Iris pigment epithelial cell (primary cell): ENCODE data around the gene PLCB4.
"Not testable (repeated sequence)": the region's sequence is repeated elsewhere in the genome, so short reads cannot be mapped to it uniquely, and the experiment has no call there.

Experiments
- DNase-seq: peaks from one replicate; pipeline ENCODE4 v3.0.0-alpha.2; 2011; ENCODE audit warnings: low read depth

Gene PLCB4

DNA sequence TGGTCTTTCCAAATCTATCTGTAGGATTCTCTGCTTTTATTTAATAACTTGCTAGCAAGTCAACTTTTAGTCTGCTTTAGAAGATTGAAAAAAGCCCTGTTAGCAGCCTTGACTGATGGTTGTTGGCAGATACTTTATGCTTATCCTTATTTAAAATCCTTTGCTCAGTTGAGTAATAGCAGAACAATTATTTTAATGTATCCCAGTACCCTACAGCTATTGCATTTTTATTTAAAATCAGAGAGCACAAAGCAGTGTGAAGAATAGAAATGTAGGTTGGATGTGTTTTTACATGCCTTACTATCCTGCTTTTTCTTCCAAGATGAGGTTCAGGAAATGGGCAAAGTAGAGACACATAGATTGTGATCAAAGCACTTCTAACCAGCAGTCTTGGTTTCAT is 298.4 kb downstream of the PLCB4 start:
- no peak for DNase-seq

DNA sequence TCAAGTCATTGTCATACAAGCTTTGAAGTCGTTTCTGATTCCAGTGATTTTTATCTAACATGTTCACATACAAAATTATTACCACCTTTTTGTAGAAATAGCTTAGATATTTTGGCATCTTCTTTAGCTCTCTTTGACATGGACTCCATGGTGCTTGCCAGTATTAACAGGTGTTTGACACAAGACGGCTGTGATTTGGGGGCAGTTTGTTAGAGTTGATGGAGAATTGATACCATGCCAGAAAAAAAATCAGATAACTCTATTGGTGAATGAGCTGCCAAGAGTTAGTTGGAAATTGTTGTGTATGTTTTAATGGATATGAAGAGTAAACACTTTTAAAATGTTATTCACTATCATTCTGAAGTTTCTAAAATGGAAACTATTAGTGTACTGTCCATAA is 298.9 kb downstream of the PLCB4 start:
- no peak for DNase-seq

DNA sequence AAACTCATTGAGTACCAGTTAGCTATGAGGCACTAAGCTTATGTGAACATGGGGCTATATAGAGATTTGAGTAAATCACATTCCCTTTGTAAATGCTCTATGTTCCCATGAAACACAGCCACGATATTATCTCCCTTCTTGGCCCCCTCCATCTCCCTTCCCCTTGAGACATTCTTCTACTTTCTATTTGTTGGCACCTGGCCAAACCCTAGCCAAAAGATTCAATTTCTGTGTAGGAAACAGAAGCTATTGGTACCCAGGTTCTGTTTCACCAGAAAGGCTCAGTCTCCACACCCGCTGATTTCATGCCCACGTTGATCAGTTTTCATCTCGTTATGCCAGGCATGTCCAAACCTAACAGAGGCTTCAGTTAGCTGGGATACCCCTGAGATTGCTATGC is 300.0 kb downstream of the PLCB4 start:
- no peak for DNase-seq

DNA sequence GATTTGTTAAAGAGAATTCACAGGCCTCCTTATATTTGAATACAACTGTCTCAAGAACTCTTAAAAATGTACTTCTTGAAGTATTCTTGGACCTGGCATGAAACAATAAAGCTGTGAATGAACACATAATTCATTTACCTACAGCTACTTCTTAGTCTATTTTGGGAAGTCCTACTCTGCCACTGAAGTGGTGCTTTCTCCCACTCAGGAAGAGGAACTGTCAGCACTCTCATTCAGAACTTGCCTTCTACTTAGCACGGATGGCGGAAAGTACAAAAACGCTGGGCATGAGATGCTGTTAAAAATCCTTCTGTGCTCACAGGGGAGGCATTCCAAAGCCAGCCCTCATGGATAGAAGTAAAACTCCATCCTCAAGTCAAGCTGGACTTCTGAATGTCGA is 300.7 kb downstream of the PLCB4 start:
- DNase-seq, result no peak

DNA sequence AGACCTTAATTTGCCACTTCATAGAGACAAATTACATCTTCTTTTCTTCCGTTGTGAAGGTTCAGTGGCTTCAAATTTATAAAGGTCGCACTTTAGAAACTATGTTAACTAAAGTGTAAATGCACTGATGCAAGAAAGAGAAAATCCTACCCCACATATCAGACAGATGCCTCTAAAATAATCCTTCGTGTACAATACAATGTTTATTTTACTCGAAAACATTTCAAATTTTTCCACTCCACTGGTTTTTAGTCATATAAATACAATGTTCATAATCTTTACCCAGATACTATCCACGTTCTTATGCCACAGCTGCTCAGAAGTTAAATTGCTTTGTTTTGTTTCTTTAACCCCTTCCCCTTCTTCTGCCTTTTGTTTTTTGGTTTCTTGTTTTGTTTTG is 305.2 kb downstream of the PLCB4 start:
- DNase-seq, result peak; percentile 42

DNA sequence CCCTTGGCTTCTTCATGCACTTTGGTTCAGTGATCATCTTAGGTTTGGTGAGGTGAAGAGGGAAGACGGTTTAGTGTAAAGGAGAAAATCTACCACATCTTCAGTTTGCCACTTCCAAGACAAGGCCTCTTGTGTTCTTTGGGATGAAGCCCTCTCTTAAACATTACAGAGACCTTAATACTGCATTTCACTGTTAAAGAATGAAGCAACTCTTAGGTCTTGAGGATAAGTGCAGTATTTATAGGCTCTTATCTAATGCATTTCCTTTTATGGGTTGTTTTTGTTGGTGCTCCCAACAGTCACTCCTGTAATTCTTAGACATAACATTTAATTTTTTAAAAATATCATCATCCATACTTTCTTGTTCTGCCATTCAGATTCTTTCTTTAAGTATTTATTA is 305.6 kb downstream of the PLCB4 start:
- DNase-seq, result peak; percentile 38

DNA sequence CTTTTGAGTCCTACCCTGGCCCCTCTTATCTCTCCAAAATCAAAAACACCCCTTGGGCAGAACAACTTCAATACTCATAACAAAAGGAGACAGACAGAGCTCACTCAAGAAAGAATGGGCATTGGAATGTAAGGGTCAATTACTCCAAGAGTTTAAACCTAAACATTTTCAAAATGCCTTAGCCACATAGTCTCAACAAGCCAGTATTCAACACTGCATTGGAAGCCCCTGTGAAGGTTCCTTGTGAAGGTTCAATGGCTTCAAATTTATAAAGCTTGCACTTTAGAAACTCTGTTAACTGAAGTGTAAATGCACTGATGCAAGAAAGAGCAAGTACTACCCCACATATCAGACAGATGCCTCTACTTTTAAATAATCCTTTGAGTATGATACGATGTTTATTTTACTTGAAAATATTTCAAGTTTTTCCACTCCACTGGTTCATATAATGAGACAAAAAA is 306.4 kb downstream of the PLCB4 start:
- peak; percentile 17 for DNase-seq

DNA sequence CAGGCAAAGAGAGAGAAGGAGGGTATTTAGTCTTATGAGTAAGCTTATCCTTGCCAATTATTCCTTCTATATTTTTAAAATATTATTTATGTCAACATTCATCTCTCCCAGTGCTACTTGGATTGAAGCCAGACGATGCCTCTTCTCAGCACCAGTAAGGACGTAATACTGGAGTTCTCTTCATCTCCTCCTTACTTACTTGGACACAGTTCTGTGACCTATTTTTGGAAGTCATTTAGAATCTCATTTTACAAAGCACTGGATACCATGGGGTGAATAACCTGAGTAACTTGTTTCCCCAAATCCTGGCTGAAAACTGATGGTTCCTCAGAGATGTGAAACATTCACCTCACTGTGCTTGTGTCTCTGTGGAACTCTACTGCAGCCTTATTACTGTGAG is 308.1 kb downstream of the PLCB4 start:
- no peak for DNase-seq

DNA sequence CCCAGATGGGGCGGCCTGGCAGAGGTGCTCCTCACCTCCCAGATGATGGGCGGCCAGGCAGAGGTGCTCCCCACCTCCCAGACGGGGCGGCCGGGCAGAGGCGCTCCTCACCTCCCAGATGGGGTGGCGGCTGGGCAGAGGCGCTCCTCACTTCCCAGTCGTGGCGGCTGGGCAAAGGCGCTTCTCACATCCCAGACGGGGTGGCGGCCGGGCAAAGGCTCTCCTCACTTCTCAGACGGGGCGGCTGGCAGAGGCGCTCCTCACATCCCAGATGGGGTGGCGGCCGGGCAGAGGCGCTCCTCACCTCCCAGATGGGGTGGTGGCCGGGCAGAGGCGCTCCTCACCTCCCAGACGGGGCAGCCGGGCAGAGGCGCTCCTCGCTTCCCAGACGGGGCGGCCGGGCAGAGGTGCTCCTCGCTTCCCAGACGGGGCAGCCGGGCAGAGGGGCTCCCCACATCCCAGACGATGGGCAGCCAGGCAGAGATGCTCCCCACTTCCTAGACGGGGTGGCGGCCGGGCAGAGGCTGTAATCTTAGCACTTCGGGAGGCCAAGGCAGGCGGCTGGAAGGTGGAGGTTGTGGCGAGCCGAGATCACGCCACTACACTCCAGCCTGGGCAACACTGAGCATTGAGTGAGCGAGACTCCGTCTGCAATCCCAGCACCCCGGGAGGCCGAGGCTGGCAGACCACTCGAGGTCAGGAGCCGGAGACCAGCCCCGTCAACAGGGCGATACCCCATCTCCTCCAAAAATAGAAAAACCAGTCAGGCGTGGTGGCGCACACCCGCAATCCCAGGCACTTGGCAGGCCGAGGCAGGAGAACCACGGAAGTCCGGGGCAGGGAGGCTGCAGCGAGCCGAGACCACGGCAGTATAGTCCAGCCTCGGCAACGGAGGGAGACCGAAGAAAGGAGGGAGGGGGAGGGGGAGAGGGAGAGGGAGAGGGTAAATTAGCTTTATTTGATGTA is 316.7 kb downstream of the PLCB4 start:
- DNase-seq, result not testable (repeated sequence)

DNA sequence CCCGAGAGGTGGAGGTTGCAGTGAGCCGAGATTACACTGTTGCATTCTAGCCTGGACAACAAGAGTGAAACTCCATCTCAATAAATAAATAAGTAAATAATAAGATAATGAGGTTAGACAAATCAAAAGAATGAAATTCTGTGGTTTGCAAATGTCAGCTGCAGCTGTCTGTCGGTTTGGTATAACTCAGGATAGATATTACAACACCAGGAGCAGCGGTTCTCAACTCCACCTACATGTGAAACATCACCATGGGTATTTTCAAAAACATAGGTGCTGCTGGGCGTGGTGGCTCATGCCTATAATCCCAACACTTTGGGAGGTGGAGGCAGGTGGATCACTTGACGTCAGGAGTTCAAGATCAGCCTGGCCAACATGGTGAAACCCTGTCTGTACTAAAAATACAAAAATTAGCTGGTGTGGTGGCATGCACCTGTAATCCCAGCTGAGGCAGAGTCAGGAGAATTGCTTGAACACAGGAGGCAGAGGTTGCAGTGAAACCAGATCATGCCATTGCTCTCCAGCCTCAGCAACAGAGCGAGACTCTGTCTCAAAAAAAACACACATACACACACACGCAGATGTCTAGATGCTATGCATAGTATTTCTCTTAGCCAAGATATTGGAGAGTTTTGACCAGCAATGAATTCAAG is 319.4 kb downstream of the PLCB4 start:
- DNase-seq, result no peak

DNA sequence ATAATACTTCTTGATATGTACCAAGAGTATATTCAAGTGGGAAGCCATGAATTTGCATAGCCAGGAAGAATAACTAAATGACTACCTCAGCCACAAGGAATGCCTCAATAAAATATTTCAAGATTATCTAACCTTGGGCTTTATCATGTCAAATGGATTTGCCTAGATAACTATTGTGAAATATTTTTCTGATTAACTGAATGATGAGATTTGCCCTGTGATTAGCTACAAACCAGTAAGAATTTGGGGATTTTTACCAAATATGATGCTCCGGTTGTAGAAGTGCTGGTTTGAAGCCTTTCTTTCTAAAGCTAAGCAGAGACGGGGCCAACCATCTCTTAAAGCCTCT is 319.9 kb downstream of the PLCB4 start:
- DNase-seq, result peak; percentile 34

DNA sequence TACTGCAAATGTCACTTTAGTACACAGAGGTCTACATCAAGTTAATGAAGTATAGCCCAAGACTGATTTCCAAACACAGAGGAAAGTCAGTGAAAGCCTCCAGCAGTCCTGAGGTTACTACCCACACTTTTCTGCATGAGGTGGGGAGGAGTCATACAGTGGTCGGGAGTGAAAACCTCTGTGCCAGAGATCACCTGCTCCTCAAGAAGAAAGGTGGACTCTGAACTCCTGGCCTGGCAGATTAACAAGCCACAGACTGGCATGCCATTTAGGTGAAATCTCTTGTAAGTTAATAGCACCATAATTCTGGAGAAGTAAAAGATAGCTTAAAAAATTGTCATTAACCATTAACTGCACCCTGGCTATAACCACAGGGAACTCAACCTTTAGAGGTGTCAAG is 320.5 kb downstream of the PLCB4 start:
- no peak for DNase-seq

DNA sequence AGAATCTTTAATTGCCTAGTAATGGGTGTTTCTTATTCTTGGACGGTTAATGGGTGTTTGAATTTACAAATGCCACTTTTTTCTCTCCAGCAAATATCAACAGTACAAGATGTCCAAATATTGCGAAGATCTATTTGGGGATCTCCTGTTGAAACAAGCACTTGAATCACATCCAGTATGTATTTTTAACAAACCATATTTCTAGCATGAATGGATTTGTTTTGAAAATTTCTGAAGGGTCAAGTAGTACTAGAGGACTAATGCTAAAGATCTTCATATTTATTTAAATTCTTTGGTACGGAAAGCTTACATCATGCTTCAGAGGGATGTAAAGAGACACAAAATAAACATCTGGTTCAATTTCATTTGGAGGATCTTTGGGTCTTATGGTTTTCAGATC is 321.6 kb downstream of the PLCB4 start:
- peak; percentile 28 for DNase-seq

DNA sequence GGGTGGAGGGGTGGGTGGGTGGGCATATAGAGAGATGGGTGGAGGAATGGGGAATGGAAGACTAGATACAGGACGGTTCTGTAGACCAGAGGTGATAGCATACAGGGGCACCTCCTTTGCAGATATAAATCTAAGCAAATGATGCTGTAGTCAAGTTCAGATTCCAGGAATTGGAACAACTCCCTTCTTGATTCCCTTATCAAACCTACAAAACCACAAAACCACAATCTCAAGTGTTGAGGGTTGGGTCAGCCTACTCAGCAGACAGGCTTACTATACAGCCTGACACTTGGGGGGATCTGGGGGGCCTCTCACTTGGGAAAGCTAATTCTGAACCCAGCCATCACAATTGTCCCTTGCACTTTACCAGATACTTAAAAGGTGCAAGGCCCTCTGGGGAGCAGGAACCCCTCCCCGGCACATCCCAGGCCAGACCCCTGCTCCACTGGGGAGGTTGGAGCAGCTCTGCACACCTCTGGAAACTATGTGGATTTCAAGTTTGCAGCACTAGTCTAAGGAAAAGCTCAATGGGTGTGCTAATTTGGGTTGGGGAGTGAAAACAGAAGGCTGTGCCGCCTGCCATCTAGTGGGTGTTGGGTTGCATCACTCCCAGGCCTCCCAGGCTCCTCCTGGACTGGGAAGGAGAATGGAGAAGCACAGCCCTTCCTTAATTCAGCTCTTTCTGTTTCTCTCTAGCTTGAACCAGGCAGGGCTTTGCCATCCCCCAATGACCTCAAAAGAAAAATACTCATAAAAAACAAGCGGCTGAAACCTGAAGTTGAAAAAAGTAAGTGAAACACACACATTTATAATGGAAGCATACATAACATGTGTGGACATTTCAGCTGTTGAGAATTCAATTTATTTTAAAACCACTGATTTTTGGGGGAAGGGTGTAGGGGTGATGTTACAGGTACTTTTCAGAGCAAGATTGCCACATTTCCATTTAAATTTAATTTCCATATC is 324.3 kb downstream of the PLCB4 start:
- DNase-seq, result peak; percentile 71

DNA sequence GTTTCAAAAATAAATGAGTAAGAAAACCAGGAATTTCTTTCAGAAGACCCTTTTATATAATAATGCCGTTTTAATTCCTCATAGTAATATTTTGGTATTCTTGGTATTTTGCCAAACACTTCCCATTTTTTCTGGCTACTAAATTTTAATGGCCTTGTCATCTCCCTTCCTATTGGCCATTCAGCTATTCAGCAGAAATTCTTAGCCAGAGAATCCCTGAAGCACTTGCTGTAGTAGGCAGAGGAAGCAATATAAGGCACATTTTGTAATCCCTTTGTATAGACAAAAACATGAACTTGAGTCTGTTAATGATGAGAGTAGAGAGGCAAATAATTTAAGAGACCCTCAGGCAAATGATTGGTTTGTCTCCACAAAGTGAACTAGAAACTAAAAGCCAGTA is 327.1 kb downstream of the PLCB4 start:
- DNase-seq, result no peak

DNA sequence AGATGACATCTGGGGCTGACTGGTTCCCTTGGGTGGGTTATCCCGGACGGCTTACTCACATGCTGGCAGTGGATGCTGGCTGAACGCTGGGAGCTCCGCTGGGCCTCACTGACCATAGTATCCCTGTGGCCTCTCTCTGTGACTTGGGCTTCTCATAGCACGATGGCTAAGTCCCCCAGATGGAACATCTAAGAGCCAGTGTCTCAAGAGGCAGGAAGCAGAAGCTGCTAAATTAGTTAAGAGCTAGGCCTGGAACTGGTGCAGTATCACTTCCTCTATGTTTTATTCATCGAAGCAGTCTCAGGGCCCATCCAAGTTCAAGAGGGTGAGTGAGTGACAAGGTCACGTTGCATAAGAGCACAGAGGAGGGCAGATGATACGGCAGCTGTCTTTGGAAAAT is 329.0 kb downstream of the PLCB4 start:
- DNase-seq, result no peak

DNA sequence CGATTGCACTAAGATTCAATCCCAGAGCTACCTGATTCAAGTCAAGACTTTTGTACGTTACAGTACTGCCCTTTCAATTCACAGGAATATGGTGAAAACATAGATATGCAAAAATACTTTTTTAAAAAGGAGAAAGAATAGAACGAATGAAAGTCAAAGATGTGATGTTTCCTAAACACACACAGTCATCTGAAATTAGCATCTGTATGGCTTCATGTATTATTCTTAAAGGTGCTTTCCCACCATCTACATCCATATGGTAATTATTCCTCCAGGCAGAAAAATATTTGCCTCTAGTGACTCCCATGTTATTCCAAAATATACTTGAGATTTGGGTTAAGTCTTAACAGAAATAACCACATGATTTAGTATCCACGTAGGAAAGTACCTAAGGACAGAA is 330.0 kb downstream of the PLCB4 start:
- DNase-seq, result no peak

DNA sequence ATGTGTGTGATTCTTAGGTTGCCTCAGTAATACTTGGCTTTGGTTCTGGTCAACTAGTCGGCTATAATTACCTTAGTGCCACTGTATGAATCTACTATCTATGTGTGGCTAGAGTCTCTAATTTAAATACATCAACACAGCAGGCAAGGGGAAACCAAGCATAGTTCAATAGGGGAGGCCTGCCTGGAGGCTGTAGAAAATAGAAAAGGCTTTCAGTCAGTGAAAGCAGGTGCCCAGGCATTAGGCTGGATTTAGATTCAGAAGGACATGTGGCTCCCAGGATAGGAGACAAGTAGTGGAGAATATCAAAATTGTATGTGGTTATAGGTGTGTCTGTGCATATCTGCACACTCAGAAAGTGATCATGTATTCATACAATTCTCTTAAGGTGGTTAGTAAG is 330.4 kb downstream of the PLCB4 start:
- DNase-seq, result no peak

DNA sequence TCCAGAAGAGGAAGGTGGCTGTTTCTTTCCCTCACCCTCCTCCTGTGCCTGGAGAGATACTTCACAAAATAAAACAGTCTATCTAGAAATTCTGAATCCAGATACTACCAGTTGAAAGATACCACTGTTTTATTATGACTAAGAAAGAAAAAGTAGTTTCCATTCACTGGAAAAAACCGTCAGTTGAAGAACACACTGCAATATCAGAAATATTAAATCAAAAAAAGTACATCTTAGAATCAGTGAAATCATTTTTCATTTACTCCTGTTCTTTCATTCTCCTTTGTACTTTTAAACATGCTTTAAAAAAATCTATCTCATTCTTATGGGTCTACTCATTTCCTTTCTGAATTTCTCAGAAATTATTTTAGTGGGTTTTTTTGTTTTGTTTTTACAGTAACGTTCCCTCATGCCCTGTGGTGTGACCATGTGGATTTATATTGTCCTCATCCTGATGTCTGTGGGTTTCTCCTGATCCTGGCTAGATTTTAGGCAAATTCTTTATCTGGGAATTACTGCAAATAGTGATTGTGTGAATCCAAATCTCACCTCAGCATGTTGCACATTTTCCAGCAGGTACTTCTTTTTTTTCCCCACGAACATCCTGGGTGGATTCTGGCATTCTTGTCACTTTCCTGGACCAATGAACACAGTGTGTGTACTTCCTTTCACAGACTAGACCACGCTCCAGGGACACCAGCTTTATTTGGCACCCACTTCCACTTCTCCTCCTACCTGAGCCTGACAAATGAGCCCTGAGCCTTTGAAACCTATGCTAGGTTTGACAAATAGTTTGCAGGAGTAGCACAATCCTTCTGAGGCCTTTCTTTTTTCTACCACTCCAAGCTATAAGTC is 331.5 kb downstream of the PLCB4 start:
- peak; percentile 23 for DNase-seq

DNA sequence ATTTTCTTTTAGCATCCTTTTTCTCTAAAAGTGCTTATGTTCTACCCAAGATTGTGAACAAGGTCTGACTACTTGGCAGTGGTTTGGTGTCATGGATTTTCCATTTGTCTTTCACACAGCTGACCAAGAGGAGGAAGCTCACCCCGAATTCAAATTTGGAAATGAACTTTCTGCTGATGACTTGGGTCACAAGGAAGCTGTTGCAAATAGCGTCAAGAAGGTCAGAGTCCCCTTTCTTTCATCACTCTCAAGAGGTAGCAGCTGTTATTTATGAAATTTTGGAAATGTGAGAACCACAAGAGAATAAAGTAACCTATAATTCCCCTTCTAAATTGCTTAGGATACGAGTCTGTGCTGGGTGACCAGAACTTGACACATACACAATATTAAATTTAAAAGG is 332.5 kb downstream of the PLCB4 start:
- no peak for DNase-seq

DNA sequence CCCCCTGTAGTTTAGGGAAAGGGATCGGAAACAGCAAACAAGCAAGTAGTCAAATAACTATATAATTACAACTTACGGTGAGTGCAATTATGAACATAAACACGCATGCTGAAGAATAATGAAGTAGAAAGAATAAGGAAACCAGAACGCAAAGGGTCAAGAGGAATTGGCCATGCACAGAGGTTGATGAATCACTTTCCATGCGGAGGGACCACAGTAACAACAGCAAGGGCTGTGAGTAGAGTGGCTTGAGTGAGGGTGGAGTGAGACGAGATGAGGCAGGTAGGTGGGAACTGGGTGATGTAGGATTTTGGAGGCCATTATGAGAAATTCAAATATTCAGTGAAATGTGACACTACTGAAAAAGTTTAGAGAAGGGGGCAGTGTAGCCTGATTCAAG is 333.3 kb downstream of the PLCB4 start:
- DNase-seq, result no peak
